NCI-H1092 (cell line): ENCODE results near the gene FCHSD2.
"Not testable (repeated sequence)": the region's sequence is repeated elsewhere in the genome, so short reads cannot be mapped to it uniquely, and the experiment has no call there.

Experiments
- DNase-seq: peaks from one replicate; lab custom pipeline; 2025; lab: John Stamatoyannopoulos, UW

FCHSD2 gene

GRCh38 chr11:72926076-72926475 is 216.0 kb downstream of the FCHSD2 start:
- no peak for DNase-seq

GRCh38 chr11:72925656-72926055 is 216.5 kb downstream of the FCHSD2 start:
- DNase-seq = no peak

GRCh38 chr11:72924568-72925190 is 217.4 kb downstream of the FCHSD2 start:
- no peak for DNase-seq

- DNase-seq = no peak
Measured at GRCh38 chr11:72921028-72921716, 220.9 kb downstream of the FCHSD2 start.

GRCh38 chr11:72920001-72920400 is 222.1 kb downstream of the FCHSD2 start:
- no peak for DNase-seq

- no peak for DNase-seq
Measured at GRCh38 chr11:72918851-72919250, 223.3 kb downstream of the FCHSD2 start.

- no peak for DNase-seq
Measured at GRCh38 chr11:72912253-72912652, 229.9 kb downstream of the FCHSD2 start.

- DNase-seq = not testable (repeated sequence)
Measured at GRCh38 chr11:72909558-72910388, 232.3 kb downstream of the FCHSD2 start.

DNA sequence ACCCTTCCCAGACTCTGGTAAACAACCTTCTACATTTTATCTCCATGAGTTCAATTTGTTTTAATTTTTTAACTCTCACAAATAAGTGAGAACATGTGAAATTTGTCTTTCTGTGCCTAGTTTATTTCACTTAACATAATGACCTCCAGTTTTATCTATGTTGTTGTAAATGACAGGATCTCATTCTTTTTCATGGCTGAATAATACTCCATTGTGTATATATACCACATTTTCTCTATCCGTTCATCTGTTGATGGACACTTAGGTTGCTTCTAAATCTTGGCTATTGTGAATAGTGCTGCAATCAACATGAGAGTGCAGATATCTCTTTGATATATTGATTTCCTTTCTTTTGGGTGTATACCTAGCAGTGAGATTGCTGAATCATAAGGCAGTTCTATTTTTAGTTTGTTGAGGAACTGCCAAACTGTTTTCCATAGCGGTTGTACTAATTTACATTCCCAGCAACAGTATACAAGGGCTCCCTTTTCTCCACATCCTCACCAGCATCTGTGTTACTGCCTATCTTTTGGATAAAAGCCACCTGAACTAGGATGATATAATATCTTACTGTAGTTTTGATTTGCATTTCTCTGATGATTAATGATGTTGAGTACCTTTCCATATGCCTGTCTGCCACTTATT is 234.0 kb downstream of the FCHSD2 start:
- no peak for DNase-seq

DNA sequence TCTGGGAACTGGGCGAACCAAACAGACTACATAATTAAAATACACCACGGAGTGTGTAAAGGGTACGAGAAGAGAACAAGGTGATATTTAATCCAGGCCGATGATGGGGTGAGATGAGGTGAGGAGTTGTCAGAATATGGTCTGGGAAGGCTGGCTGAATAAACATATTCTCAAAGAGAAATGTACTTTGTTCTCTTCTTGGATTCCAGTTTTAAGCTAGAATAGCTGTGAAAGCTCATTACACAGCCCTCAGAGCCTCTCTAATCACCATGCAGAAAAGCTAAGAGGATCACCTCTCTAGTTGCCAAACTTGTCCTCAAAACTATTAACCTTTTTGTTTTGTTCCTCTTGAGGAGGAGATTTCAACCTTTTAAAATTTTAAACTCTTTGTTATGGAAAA is 238.1 kb downstream of the FCHSD2 start:
- no peak for DNase-seq

DNA sequence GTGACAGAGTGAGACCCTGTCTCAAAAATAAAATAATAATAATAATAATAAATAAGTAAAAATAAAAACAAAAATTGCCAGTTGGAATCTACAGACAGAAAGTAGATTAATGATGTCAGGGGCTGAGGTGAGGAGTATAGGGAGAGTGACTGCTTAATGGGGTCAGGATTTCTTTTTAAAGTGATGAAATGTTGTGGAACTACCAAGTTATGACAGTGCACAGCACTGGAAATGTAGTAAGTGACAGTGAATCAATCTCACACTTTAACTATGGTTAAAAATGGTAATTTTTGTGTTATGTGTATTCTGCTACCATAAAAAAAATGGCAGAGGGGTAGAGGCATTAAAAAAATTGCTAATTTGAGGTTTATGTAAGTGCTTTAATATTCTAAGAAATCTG is 240.7 kb downstream of the FCHSD2 start:
- DNase-seq = no peak

DNA sequence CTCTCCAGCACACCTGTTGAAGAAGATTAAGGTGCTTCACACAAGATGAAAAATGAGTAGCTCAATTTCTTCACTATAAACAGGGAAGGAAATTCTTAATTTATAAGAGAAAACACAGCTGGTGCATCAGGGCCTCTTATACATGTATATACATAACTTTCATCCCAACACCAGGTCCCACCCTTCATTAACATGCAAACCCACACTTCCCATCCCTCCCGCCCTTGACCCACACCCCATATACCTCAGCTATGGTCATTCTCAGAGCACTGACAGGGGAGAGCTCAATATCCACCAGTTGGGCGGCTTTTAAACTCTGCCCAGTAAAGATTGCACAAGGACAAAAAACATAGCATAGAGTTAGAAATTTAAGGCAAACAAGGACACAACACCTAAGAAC is 242.1 kb downstream of the FCHSD2 start:
- no peak for DNase-seq

- no peak for DNase-seq
Measured at GRCh38 chr11:72899238-72899637, 242.9 kb downstream of the FCHSD2 start.

- DNase-seq = no peak
Measured at GRCh38 chr11:72897506-72897905, 244.6 kb downstream of the FCHSD2 start.

- no peak for DNase-seq
Measured at GRCh38 chr11:72896431-72896830, 245.7 kb downstream of the FCHSD2 start.

DNA sequence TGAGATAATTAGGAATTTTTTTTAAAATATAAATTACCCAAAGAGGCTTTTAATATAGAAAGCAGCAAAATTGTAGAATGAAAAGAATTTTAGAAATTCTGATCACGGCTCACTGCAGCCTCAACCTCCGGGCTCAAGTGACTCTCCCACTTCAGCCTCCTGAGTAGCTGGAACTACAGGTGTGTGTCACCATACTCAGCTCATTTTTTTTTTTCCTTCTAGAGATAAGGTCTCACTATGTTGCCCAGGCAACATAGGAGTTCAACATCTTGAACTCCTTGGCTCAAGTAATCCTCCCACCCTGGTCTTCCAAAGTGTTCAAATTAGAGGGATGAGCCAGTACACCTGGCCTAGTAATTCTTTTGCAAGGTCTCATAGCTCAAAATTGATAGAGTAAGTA is 251.2 kb downstream of the FCHSD2 start:
- DNase-seq = no peak

- no peak for DNase-seq
Measured at GRCh38 chr11:72886619-72887018, 255.5 kb downstream of the FCHSD2 start.

- DNase-seq = no peak
Measured at GRCh38 chr11:72885749-72886609, 256.1 kb downstream of the FCHSD2 start.

DNA sequence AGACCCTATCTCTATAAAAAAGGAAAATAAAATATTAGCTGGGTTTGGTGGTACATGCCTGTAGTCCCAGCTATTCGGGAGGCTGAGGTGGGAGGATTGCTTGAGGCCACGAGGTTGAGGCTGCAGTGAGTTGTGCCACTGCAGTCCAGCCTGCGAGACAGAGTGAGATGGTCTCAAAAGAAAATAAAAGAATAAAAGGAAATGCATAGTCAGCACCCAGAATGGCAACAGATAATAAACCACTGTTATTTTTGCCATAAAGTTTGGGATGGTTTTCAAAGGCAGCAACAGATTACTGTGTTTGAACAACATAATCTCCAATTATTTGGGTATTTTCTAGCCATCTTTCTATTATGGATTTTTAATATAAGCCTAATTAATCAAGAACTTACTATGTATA is 266.0 kb downstream of the FCHSD2 start:
- DNase-seq = no peak

- DNase-seq = no peak
Measured at GRCh38 chr11:72875736-72876135, 266.4 kb downstream of the FCHSD2 start.

DNA sequence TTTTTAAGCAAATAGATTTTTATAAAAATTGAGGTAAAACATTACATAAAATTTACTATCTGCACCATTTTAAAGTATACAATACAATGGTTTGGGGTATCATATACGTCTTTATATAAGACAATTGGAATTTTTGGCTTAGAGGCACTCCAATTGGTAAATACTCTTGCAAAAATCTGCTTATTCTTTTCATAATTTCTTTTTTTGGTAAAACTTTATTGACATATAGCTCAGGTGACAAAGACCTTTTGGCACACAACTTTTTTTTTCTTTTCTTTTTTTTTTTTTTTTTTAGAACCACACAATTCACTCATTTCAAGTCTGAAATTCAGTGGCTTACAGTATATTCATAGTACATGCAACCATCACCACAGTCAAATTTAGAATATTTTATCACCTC is 270.1 kb downstream of the FCHSD2 start:
- no peak for DNase-seq

DNA sequence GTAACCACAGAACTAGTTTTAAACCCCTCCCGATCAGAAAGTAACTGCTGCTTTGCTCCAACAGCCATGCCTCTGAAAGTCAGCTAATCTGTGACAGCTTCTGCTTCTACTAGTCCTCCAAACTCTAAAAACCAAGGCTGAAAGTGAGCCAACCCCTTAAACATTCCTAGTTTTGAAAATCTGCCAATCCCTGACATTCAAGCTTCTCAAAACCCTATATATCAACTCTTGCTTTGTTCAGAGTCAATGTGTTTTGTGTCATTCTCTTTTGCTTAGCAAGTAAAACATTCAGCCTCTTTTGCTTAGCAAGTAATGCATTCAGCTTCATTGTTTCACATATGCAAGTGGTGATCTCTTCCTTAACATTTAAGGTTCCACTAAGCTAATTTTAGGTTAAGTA is 271.0 kb downstream of the FCHSD2 start:
- DNase-seq = no peak
